ENCODE results near the gene TATDN2.
"Not testable (repeated sequence)": the region's sequence is repeated elsewhere in the genome, so short reads cannot be mapped to it uniquely, and the experiment has no call there.

TATDN2 gene

DNA sequence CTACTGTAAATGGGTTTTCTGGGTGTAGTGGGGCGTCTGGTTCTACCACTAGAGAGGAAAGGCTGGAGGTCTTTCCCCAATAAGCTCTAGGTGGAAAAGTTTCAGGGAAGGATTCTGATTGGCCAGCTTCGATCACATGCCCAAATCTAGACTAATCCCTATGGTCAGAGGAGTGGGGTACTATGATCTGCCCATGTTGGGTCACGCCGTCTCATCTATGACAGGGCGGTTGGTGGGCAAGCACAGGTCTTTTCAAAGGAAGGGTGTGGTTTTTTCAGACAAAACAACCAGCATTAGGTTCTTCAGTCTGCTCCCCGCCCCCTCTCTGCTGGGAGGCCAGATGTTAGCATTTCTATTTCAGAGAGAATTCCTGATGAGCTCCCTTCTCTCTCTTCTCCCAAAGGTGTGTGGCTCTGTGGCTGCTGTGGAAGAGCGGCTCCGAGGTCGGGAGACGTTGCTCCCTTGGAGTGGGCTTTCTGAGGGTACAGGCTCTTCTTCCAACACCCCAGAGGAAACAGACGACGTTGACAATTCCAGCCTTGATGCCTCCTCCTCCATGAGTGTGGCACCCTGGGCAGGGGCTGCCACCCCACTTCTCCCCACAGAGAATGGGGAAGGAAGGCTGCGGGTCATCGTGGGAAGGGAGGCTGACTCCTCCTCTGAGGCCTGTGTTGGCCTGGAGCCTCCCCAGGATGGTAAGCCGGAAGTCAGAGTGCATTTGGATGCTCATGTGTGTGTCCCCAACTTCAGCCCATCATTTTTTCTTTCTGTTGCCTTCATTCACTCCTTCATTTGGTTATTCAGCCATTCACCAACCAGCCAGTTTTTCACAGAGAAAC is 9.7 kb upstream of the TATDN2 start:
- peak; percentile 47 for DNase-seq

DNA sequence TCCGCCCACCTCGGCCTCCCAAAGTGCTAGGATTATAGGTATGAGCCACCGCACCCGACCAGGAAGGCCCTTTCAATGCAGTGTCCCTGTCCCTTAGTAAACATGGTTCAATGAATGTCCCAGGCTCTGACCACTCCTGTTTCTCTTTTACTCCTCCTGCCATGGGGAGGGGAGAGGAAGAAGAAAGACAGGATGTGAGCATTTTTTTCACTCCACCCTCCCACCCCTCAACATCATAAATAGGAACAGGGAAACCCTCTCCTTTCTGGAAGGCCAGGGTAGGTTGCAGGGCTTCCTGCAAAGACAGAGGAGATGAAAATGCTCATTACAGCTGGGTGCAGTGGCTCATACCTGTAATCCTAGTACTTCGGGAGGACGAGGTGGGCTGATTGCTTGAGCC is 7.5 kb upstream of the TATDN2 start:
- DNase-seq, result no peak

DNA sequence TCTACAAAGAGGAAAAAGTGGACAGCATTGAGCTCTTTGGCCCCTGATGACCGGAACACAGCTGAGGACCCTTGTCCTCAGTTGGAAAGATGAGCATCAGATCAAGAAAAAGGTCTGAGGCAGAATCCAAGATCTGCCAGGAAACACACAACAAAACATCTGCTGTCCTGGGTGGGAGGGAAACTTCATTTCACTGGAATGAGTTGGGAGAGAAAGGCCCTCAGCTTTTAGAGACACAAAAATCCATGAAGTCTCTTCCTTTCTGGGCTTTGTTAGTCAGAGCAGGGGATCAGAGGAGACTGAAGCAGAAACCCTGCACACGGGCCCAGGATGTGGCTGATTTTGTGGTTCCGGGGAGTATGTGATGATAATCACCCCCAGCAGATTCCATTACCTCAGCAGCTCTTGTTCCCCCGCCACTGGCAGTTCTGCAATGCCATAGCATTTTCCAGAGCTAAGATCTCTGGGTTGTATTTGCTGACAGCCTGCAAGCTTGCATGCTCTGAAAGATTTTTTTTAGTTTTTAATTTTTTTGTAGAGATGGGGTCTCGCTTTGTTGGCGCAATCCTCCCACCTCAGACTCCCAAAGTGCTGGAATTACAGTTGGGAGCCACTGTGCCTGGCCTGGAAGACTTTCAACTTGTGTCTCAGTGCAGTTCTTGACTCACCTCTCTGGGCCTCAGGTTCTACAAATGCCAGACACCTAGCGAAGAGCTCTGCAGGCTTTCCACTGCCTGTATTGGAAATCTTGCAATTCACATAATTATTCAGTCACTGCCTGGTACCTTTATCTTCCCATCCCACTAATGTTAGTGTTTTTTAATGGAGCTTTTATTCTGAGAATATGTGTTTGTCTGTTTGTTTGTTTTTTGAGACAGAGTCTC is 5.8 kb upstream of the TATDN2 start:
- DNase-seq, result peak; percentile 82

DNA sequence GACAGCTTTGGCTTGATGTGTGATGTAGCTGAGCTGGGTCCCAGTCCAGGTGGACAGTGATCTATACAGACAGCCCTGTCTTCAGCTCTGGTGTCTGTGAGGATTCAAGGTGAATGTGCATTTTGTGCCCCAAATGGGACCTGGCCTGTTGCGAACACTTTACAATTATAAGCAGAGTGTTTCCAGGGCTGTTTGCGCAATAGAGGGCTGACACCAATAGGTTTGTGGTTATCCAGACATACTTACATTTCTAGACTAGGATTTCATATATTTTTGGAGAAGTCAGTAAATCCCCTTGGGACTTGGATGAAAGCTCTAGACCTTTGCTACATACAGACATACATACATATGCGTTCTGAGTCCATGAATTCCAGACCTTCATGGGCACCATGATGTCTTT is 4.2 kb upstream of the TATDN2 start:
- DNase-seq, result no peak

DNA sequence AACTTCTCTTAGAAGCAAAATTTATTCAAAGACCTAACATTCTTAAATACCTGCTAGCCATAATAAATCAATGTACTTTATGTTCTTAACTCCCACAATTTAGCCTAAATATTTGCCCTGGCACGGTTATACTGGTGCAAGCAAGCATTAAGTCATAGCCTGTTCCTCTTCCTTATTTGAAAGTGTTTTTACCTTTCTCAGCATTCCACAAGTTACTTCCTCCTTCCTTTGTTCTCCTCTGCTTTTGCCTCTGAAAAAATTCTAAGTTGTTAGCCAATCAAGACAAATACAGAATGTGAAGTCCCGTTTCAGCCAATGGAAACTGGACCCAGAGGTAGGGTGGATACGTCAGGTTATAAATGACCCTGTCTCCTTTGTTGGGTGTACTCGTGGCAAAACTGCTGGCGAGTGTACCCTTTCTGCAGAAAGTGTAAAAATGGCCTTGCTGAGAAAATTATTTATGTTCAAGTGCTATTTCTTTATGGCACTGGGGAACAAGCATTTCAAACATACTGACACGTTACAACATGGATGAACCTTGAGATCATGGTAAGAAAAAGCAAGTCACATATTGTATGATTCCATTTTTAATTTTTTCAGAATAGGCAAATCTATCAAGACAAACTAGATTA is 3.1 kb upstream of the TATDN2 start:
- DNase-seq, result no peak

DNA sequence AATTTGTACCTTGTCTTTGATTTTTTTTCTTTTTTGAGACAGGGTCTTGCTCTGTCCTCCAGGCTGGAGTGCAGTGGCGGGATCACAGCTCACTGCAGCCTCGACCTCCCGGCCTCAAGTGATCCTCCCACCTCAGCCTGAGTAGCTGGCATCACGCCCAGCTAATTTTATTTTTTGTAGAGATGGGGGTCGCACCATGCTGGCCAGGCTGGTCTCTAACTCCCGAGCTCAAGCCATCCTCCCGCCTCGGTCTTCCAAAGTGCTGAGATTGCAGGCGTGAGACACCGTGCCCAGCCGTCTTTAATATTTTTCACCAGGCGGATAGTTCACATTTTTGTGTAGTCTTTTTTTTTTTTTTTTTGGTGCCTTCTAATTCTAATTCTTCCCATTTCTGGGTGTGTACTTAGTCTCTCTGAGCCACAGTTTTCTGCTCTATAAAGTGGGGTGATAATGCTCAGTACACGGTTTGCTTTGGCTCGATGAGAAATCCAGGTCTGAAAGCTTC is 528 bp upstream of the TATDN2 start:
- DNase-seq, result no peak

DNA sequence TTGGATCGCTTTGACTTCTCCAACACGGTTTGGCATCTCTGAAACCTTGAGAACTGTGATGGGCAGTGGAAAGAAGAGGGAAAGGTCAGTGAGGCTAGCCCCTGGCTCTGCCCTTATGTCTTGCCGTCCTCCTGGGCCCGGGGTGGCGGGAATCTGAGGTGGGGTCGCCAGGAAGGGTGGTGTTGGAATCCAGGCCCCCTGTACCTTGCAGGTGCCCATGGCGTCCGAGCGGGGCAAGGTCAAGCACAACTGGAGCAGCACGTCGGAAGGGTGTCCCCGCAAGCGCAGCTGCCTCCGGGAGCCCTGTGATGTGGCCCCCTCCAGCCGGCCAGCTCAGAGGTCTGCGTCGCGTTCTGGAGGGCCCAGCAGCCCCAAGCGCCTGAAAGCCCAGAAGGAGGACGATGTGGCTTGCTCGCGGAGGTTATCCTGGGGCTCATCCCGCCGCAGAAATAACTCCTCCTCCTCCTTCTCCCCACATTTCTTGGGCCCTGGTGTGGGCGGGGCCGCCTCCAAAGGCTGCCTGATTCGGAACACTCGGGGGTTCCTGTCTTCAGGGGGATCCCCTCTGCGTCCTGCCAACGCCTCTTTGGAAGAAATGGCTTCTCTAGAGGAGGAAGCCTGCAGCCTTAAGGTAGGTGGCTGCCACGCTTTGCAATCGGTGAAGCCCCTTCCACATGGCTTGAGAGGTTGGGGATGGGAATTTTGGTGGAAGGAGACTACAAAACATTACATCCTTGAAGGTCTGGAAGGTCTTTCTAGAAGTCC is 907 bp downstream of the TATDN2 start:
- peak; percentile 42 for DNase-seq

DNA sequence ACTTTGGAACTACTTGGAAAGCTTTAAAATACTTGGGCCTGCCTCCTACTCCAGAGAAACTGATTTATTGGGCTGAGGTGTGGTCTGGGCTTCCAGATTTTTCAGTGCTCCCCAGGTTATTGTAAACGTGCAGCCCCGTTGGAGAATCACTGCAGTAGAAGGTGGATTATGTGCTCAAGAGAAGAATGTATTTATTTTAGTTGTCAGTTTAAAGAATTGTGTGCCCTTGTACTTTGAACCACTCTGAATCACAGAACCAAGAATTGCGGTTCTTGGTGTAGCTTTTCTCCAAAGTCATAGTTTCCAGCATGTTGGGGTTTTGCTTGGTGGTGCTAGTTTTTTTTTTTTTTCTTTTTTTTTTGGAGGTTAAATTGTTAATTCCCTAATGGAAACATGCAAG is 1.6 kb downstream of the TATDN2 start:
- DNase-seq, result no peak

DNA sequence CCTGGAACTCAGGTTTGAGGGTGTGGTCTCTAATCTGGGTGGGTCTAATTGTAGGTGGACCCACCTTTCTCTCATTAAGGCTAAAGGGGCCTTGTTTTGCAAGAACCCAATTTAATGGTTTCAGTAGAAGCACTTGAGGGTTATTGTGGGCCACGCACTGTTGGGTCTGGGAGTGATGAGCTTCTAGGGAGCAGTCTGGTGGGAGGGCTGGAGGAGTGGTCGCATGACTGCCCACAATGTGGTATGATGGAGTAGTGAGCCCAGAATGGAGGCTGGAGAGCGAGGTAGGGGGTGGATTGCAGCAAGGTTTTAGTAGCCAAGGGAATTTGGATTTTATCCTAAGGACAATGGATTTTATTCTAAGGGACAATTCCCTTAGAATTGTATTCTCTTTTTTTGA is 2.7 kb downstream of the TATDN2 start:
- no peak for DNase-seq

DNA sequence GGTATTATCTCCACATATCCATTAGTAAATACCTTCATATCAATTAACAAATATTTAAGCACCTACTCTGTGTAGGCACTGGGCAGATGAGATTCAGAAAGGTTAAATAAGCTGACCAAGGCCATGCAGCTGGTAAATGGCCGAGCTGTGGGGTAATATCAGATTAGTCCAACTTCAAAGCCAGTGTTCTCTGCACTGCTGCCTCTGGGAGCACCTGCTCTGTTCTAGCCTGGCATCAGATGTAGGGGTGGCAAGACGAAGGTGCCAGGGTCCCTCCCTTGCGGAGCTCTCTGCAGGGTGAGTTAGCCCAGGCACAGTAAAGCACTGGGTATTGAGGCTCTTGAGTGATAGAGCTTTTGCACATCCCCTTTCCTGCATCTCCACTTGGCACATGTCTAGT is 5.5 kb downstream of the TATDN2 start:
- no peak for DNase-seq

DNA sequence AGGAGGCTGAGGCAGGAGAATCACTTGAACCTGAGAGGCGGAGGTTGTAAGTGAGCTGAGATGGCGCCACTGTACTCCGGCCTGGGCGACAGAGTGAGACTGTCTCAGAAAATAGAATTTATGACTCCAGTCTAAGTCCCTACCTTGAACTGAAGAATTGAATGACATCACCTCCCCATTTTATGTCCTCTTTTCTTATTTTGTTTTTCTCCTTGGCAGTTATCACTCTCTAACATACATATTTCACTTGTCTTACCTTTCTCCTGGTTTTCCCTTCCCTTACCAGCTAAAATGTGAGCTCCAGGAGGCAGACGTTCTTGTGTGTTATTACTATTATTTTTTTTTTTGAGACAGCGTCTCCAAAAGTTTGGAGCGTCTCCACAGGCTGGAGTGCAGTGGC is 7.6 kb downstream of the TATDN2 start:
- no peak for DNase-seq

DNA sequence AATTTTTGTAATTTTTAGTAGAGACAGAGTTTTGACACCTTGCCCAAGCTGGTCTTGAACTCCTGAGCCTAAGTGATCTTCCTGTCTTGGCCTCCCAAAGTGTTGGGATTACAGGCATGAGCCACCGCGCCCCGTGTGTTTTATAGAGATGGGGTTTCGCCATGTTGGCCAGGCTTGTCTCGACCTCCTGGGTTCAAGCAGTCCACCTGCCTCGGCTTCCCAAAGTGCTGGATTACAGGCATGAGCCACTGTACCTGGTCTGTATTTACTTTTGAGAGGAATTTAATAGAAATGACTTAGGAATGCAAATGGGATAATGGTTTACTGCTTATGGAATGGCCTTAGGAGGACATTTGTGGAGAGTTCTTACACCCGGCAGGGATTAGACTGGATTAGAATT is 10.8 kb downstream of the TATDN2 start:
- no peak for DNase-seq

DNA sequence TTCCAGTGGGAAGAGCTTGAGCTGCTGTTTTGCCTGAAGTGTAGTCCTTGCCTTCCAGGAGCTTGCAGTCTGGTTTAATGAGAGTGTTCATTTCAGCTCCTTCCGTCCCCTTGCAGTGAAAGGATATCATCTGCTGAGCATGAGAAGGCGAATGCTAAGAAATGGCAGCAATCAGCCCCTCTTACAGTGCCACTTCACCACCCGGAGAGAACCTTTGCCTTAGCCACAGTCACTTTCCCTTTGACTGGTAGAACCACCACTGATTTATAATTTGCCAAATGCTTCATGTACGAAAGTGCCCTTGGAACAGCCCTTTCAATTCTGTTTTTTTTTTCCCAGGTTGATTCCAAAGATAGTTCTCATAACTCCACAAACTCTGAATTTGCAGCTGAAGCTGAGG is 11.5 kb downstream of the TATDN2 start:
- no peak for DNase-seq

DNA sequence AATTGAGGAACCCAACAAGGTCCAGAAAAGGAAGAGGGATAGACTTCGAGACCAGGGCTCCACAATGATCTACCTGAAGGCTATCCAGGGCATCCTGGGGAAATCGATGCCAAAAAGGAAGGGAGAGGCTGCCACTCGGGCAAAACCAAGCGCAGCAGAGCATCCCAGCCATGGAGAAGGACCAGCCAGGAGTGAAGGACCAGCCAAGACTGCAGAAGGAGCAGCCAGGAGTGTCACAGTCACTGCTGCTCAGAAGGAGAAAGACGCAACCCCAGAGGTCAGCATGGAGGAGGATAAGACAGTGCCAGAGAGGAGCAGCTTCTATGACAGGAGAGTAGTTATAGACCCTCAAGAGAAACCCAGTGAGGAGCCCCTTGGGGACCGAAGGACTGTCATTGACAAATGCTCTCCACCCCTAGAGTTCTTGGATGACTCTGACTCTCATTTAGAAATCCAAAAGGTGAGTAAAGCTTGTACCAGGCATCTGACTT is 12.0 kb downstream of the TATDN2 start:
- no peak for DNase-seq

DNA sequence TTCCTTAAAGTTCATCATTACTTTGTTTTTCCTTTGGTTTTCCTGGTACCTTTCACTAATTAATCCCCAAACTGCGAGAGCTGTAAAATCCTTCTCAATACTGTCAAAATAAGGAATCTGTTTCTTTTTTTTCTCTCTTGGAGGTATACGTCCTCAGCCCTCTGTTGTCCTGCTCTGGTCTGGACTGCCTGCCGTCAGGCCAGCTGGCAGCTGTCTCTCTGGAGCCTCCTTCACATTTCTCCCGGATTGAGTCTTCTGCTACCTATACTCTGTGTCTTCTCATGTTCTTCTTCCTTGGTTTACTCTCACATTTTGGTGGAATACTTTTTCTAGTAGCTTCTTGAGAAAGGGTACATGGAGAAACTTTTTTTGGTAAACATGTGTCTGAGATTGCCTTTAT is 13.8 kb downstream of the TATDN2 start:
- DNase-seq, result no peak

DNA sequence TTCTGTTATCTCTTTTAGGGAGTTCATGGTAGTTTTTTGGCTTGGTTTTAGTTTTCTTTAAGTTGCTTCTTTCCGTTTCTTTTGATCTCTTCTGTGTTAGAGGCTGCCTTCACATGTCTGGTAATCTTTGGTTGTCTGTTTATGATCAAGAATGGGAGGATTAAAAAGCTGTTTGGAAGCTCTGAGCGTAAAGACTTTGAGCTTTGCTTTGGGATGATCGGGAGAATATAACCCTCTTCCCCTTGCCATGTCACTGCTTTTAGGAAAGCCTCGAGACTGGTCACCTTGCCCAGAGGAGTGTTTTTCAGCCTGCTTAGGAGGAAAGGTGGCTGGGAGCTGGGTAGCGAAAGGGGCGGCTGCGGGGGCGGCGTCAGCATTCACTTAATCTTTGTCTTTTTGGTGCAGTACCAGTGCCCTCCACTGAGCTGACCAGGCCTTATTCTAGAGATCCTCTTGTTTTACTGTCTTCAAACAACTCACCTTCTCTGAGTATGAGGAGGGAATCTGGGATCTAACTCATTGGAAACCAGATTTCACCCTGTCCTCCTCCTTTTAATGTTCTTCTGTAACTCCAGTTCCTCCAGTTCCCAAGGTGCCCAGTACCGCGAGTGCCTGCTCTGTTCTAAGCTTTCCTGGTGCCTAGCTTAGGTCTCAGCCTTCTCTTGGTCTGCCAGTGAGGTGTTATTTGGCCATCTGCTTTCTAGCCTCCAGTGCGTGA is 15.5 kb downstream of the TATDN2 start:
- peak; percentile 76 for DNase-seq

DNA sequence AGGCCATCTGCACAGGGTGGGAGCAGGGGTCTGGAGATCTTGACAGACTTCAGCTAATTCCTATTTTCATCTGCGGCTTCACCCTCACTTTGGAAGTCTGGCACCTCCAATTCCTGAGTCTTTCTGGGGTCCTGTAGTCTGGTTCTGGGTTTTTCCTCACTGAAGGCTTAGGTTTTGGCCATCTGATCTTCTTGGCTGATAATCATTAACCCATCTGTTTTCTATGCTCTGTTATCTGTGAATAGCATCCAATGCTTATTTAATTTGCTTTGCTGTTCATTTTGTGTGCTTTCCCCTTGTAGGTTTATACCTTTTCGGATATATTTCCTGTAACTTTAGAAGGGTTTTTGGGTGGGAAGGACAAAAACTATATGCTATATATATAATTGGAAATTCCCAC is 17.6 kb downstream of the TATDN2 start:
- no peak for DNase-seq

DNA sequence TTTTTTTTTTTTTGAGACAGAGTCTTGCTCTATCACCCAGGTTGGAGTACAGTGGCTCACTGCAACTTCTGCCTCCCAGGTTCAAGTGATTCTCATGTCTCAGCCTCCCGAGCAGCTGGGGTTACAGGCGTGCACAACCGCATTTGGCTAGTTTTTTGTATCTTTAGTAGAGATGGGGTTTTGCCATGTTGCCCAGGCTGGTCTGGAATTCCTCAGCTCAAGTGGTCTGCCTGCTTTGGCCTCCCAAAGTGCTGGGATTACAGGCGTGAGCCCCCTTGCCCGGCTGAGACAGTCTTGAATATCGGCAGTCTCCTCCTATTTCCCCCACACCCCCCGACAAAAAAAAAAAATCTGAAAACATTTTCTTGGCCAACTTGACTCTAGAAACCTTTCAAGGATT is 18.7 kb downstream of the TATDN2 start:
- DNase-seq, result not testable (repeated sequence)

DNA sequence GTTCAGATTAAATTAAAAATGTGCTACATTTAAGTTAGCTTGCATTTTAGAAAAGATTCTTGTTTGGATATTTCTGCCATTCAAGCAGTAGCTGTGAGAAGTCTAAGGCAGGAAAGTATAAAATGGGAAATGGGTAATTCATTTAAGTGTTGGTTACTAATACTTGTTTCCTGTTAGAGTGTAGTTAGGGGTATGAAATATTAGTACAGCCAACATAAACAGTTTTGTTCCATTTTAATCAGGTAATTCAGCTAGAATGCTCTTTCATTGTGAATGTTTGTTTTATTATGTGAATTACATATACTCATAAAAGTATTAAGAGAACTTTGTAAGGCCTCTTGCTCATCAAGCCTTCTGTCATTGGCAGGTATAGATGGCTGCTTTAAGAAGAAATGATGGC is 19.9 kb downstream of the TATDN2 start:
- DNase-seq, result no peak

DNA sequence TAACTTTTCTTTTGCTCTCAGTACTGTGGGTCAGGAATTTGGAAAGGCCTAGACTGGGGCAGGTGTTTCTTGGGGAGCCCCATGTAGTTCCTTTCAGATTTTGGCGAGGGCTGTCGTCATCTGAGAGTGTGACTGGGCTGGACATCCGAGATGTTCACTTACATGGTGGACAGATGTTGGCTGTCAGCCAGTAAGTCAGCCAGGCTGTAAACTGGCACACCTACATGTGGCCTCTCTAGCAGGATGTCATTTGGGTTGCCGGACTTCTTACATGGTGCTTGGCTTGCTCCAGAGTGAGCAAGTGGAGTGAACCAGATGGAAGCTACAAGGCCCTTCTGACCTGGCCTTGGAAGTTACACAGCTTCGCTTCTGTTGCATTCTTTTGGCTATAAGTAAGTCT is 20.7 kb downstream of the TATDN2 start:
- no peak for DNase-seq

DNA sequence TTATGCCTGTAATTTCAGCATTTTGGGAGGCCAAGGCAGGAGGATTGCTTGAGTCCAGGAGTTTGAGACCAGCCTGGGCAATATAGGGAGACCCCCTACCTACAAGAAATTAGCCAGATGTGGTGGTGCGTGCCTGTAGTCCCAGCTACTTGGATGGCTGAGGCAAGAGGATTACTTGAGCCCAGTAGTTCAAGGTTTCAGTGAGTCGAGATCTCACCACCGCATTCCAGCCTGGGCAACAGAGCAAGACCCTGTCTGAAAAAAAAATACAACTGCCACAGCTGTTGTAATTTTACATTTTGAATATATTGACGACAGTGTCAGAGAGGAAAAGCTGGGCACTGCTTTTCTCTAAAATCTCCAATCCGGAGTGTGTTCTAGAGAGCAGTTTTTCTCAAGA is 21.2 kb downstream of the TATDN2 start:
- DNase-seq, result no peak

DNA sequence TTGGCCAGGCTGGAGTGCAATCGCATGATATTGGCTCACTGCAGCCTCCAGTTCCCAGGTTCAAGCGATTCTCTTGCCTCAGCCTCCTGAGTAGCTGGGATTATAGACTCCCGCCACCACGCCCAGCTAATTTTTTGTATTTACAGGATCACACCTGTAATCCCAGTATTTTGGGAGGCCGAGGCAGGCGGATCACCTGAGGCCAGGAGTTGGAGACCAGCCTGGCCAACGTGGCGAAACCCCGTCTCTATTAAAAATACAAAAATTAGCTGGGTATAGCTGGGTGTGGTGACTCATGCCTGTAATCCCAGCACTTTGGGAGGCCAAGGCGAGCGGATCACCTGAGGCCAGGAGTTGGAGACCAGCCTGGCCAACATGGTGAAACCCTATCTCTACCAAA is 24.2 kb downstream of the TATDN2 start:
- DNase-seq, result not testable (repeated sequence)
